DLD1 (cell line): ENCODE results near the gene PTK6.
"Not testable (repeated sequence)": the region's sequence is repeated elsewhere in the genome, so short reads cannot be mapped to it uniquely, and the experiment has no call there.

Experiments
- in situ Hi-C: cut with HindIII; loops from 2 replicates; pipeline ENCODE4 v1.10.0; 2017; ENCODE audit warnings: low sequenced_read_pairs

Gene PTK6

GRCh38 chr20:63517376-63518309, 19.5 kb downstream of the PTK6 start:
- in situ Hi-C loops = no loop called here

GRCh38 chr20:63514520-63514919, 22.7 kb downstream of the PTK6 start:
- in situ Hi-C loops = not testable (repeated sequence)

- in situ Hi-C loops = no loop called here
These were observed 24.0 kb downstream of the PTK6 start for GRCh38 chr20:63513207-63513606.

GRCh38 chr20:63509088-63509564, 28.1 kb downstream of the PTK6 start:
- in situ Hi-C loops = no loop called here

GRCh38 chr20:63508072-63508768, 29.0 kb downstream of the PTK6 start:
- in situ Hi-C loops = no loop called here

GRCh38 chr20:63507083-63507743, 30.0 kb downstream of the PTK6 start:
- in situ Hi-C loops = no loop called here

- in situ Hi-C loops = no loop called here
These were observed 31.5 kb downstream of the PTK6 start for GRCh38 chr20:63505723-63506122.

GRCh38 chr20:63505281-63505680, 31.9 kb downstream of the PTK6 start:
- in situ Hi-C loops = no loop called here

GRCh38 chr20:63504642-63505041, 32.5 kb downstream of the PTK6 start:
- in situ Hi-C loops = no loop called here

- in situ Hi-C loops = no loop called here
These were observed 33.7 kb downstream of the PTK6 start for GRCh38 chr20:63503524-63503923.

- in situ Hi-C loops = no loop called here
These were observed 34.5 kb downstream of the PTK6 start for GRCh38 chr20:63502671-63503172.

- in situ Hi-C loops = no loop called here
These were observed 35.1 kb downstream of the PTK6 start for GRCh38 chr20:63501818-63502670.

- in situ Hi-C loops = no loop called here
These were observed 36.0 kb downstream of the PTK6 start for GRCh38 chr20:63500902-63501817.

GRCh38 chr20:63500151-63500901, 36.9 kb downstream of the PTK6 start:
- in situ Hi-C loops = no loop called here

GRCh38 chr20:63499338-63499969, 37.7 kb downstream of the PTK6 start:
- in situ Hi-C loops = no loop called here

GRCh38 chr20:63498960-63499337, 38.2 kb downstream of the PTK6 start, which contains the start of gene EEF1A2:
EEF1A2 (minus strand) TSS chr20:63499083; CDS start chr20:63497763, 1,320 bp downstream.
- in situ Hi-C loops = no loop called here

GRCh38 chr20:63497946-63498935, 38.9 kb downstream of the PTK6 start:
- in situ Hi-C loops = no loop called here
